OCI-LY1 (cell line): ENCODE data around the gene STK32B.

Source experiments
- H2AFZ ChIP-seq: fragments of 200-600 bp; sonication (generic), shearing (Covaris generic); 2 replicates; pipeline ENCODE4 v1.6.0; 2014; ENCODE audit warnings: antibody characterized with exemption, mild to moderate bottlenecking, low read length
- H3F3A ChIP-seq: fragments of 200-600 bp; sonication (generic), shearing (Covaris generic); 2 replicates; pipeline ENCODE4 v1.6.0; 2014; ENCODE audit warnings: mild to moderate bottlenecking, antibody characterized with exemption, low read length, moderate library complexity; ENCODE audit not compliant: insufficient read depth
- H3K27ac ChIP-seq: fragments of 200-600 bp; sonication (generic); 2 replicates; pipeline ENCODE4 v1.5.1; 2014; ENCODE audit warnings: low read length, mixed run types, mild to moderate bottlenecking, low read depth; ENCODE audit not compliant: poor library complexity, severe bottlenecking
- H3K27me3 ChIP-seq: fragments of 200-600 bp; sonication (generic); 2 replicates; pipeline ENCODE4 v1.6.0; 2014; ENCODE audit warnings: antibody characterized with exemption, mild to moderate bottlenecking, low read length, moderate library complexity; ENCODE audit not compliant: insufficient read depth
- H3K36me3 ChIP-seq: fragments of 200-600 bp; sonication (generic); 2 replicates; pipeline ENCODE4 v1.6.1; 2014; ENCODE audit warnings: mild to moderate bottlenecking, antibody characterized with exemption, low read length, moderate library complexity, mixed read lengths; ENCODE audit not compliant: insufficient read depth
- H3K4me1 ChIP-seq: fragments of 200-600 bp; sonication (generic); 2 replicates; pipeline ENCODE4 v1.5.1; 2014; ENCODE audit warnings: mild to moderate bottlenecking, low read length, moderate library complexity; ENCODE audit not compliant: insufficient read depth, severe bottlenecking
- H3K4me2 ChIP-seq: fragments of 200-600 bp; sonication (generic), shearing (Covaris generic); 2 replicates; pipeline ENCODE4 v1.6.1; 2014; ENCODE audit warnings: low read length
- H3K4me3 ChIP-seq: fragments of 200-600 bp; sonication (generic); 2 replicates; pipeline ENCODE4 v1.5.1; 2014; ENCODE audit warnings: low read length, low read depth, mild to moderate bottlenecking, mixed read lengths; ENCODE audit not compliant: poor library complexity, severe bottlenecking
- H3K79me2 ChIP-seq: fragments of 200-600 bp; shearing (Covaris generic); 2 replicates; pipeline ENCODE4 v1.6.1; 2016; ENCODE audit warnings: mixed run types, low read length, mixed read lengths; ENCODE audit not compliant: insufficient read depth
- H3K9ac ChIP-seq: fragments of 200-600 bp; sonication (generic), shearing (Covaris generic); 2 replicates; pipeline ENCODE4 v1.6.1; 2014; ENCODE audit warnings: mild to moderate bottlenecking, low read length, mixed read lengths
- H3K9me2 ChIP-seq: fragments of 200-600 bp; sonication (generic), shearing (Covaris generic); 2 replicates; pipeline ENCODE4 v1.6.1; 2014; ENCODE audit warnings: low read depth, mild to moderate bottlenecking, low read length, mixed read lengths
- H3K9me3 ChIP-seq: fragments of 200-600 bp; shearing (Covaris generic); 2 replicates; pipeline ENCODE4 v1.6.1; 2014; ENCODE audit warnings: low read length, mixed read lengths
- H4K20me1 ChIP-seq: fragments of 200-600 bp; sonication (generic), shearing (Covaris generic); 2 replicates; pipeline ENCODE4 v1.6.0; 2016; ENCODE audit warnings: mild to moderate bottlenecking, low read length; ENCODE audit not compliant: insufficient read depth
- CTCF ChIP-seq: fragments of 200-600 bp; sonication (generic), shearing (Covaris generic); IDR thresholded peaks from 2 replicates; pipeline ENCODE4 v1.5.1; 2017; ENCODE audit warnings: mild to moderate bottlenecking, antibody characterized with exemption, low read length, moderate library complexity, mixed read lengths
- EZH2 ChIP-seq: fragments of 200-600 bp; sonication (generic), shearing (Covaris generic); IDR thresholded peaks from 2 replicates; pipeline ENCODE4 v1.8.0; 2017; ENCODE audit warnings: borderline replicate concordance, mixed run types, mild to moderate bottlenecking, antibody characterized with exemption, low read length, moderate library complexity, mixed read lengths

STK32B gene

GRCh38 chr4:5081441-5081999 lies 30.2 kb downstream of the STK32B start:
- H3K4me1 ChIP-seq = no peaks in the 10 kb centered on the region
- no peak for TF ChIP-seq CTCF
- no peak for TF ChIP-seq EZH2
- H3K27ac ChIP-seq = no peak overlapping the region
- H3K27me3 ChIP-seq = no peaks in the 10 kb centered on the region
- H4K20me1 ChIP-seq = no peaks in the 10 kb centered on the region
- no peaks in the 10 kb centered on the region for H3K36me3 ChIP-seq
- no peaks in the 10 kb centered on the region for H3F3A ChIP-seq
- no peaks in the 10 kb centered on the region for H3K9me3 ChIP-seq
- no peak overlapping the region for H3K9ac ChIP-seq
- H2AFZ ChIP-seq = no peak overlapping the region
- no peak overlapping the region for H3K4me2 ChIP-seq
- H3K79me2 ChIP-seq = no peaks in the 10 kb centered on the region
- H3K4me3 ChIP-seq = no peak overlapping the region
- H3K9me2 ChIP-seq = no peaks in the 10 kb centered on the region

GRCh38 chr4:5082376-5082775 lies 31.1 kb downstream of the STK32B start:
- no peaks in the 10 kb centered on the region for H3K9me3 ChIP-seq

GRCh38 chr4:5084911-5085475 lies 33.7 kb downstream of the STK32B start:
- H3K9me2 ChIP-seq = no peaks in the 10 kb centered on the region
- H3K4me3 ChIP-seq = no peak overlapping the region
- H3K4me2 ChIP-seq = no peak overlapping the region
- H4K20me1 ChIP-seq = no peaks in the 10 kb centered on the region
- H3F3A ChIP-seq = no peaks in the 10 kb centered on the region
- no peaks in the 10 kb centered on the region for H3K79me2 ChIP-seq
- H3K27me3 ChIP-seq = no peaks in the 10 kb centered on the region
- no peak overlapping the region for H3K27ac ChIP-seq
- H2AFZ ChIP-seq = no peak overlapping the region
- H3K4me1 ChIP-seq = no peaks in the 10 kb centered on the region
- no peaks in the 10 kb centered on the region for H3K36me3 ChIP-seq
- TF ChIP-seq EZH2 = no peak
- TF ChIP-seq CTCF = no peak
- no peak overlapping the region for H3K9ac ChIP-seq
- H3K9me3 ChIP-seq = no peaks in the 10 kb centered on the region

More at GRCh38 chr4:5082376-5082775, 31.1 kb downstream of the STK32B start:
- Histone ChIP-seq H3K4me1 (no peaks in the 10 kb centered on the region), H3F3A (no peaks in the 10 kb centered on the region), H3K27me3 (no peaks in the 10 kb centered on the region), H3K9me2 (no peaks in the 10 kb centered on the region), H3K4me3 (no peak overlapping the region), H3K4me2 (no peak overlapping the region), H2AFZ (no peak overlapping the region), H3K79me2 (no peaks in the 10 kb centered on the region), H4K20me1 (no peaks in the 10 kb centered on the region), H3K36me3 (no peaks in the 10 kb centered on the region), H3K9ac (no peak overlapping the region), H3K27ac (no peak overlapping the region)
- TF ChIP-seq CTCF (no peak), EZH2 (no peak)
